ENCODE results near the gene SERPINB5. TPM values are rescaled to one million over a fixed set of nuclear protein-coding genes. Genes with fewer than 3 reads are reported as not detected.

The SERPINB5 gene
- total RNA-seq, 2 donors from 2014 or later = not detected

DNA sequence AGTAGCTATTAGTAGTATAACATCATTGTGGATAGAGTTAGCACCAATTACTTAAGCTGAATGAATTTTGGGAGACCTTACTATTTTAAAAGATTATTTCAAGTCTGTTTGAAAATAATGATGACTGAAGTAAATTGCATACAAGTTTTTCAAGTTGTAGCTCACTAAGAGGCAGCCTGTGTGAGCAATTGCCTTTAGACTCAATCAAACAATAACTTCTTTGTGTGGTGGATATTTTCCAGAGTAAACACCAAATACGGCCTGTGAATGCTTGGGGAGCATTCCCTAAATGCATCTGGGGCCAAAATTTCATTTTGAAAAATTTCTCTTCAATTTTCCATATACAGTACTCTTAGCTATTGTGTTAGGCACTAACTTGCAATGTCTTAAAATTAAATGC, 73.3 kb downstream of the SERPINB5 start:
- H3K9me3 ChIP-seq = no peaks in the 10 kb centered on the region
- no peak overlapping the region for H3K4me3 ChIP-seq
- H3K4me1 ChIP-seq = peaks cover 0 to 7% of the 10 kb centered on the region in 2 donors
- H3K36me3 ChIP-seq = no peaks in the 10 kb centered on the region
- TF ChIP-seq, protein P1, sequence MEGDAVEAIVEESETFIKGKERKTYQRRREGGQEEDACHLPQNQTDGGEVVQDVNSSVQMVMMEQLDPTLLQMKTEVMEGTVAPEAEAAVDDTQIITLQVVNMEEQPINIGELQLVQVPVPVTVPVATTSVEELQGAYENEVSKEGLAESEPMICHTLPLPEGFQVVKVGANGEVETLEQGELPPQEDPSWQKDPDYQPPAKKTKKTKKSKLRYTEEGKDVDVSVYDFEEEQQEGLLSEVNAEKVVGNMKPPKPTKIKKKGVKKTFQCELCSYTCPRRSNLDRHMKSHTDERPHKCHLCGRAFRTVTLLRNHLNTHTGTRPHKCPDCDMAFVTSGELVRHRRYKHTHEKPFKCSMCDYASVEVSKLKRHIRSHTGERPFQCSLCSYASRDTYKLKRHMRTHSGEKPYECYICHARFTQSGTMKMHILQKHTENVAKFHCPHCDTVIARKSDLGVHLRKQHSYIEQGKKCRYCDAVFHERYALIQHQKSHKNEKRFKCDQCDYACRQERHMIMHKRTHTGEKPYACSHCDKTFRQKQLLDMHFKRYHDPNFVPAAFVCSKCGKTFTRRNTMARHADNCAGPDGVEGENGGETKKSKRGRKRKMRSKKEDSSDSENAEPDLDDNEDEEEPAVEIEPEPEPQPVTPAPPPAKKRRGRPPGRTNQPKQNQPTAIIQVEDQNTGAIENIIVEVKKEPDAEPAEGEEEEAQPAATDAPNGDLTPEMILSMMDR (IDR thresholded peaks at IDR 0.05) = no peak
- no peak for DNase-seq (ENCODE audit: low spot score)
- no peak overlapping the region for H3K27ac ChIP-seq
- H3K27me3 ChIP-seq = no peaks in the 10 kb centered on the region

DNA sequence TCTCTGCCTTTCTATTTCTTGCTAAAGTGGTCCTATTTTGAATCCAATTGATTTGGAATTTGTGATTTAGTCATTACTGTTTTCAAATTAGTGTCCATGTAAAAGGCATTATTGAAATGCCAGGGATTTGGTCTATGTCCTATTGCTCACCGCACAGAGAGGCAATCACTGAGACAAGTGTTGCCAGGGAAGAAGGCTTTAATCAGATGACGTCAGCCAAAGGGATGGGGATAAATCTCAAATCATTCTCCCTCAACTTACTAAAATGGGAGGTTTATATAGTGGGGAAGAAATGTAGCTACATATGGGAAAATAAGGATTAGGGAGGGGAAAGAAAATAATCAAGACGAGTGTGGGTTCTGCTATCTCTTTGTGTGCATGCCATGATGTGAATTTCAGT, 75.0 kb downstream of the SERPINB5 start:
- Histone ChIP-seq H3K27ac (no peak overlapping the region), H3K9me3 (no peaks in the 10 kb centered on the region), H3K4me1 (peaks cover 0 to 7% of the 10 kb centered on the region in 2 donors), H3K4me3 (no peak overlapping the region), H3K27me3 (no peaks in the 10 kb centered on the region), H3K36me3 (no peaks in the 10 kb centered on the region)
- no peak for DNase-seq (ENCODE audit: low spot score)
- TF ChIP-seq, protein P1 (IDR thresholded peaks at IDR 0.05) = no peak

DNA sequence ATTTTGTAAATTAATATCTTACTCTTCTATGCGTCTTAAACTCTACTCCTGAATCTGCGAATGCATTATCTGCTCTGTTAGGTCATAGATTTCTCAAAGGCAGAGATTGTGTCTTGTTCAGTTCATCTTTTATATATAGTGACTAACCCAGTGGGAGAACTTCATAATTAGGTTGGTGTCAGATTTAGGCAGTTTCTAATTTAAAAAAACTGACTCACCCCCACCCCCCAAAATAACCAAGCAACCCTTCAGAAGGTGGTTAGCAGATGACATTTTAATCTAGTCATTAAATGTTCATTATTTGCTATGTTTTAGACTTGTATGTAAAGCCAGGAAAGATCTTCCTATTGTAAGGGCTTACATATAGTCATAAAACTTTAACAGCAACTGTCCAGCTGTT, 75.8 kb downstream of the SERPINB5 start:
- no peaks in the 10 kb centered on the region for H3K27me3 ChIP-seq
- peaks cover 0 to 7% of the 10 kb centered on the region in 2 donors for H3K4me1 ChIP-seq
- TF ChIP-seq, protein P1 (IDR thresholded peaks at IDR 0.05) = no peak
- H3K36me3 ChIP-seq = no peaks in the 10 kb centered on the region
- no peak overlapping the region for H3K27ac ChIP-seq
- H3K4me3 ChIP-seq = no peak overlapping the region
- H3K9me3 ChIP-seq = no peaks in the 10 kb centered on the region
- no peak for DNase-seq (ENCODE audit: low spot score)

DNA sequence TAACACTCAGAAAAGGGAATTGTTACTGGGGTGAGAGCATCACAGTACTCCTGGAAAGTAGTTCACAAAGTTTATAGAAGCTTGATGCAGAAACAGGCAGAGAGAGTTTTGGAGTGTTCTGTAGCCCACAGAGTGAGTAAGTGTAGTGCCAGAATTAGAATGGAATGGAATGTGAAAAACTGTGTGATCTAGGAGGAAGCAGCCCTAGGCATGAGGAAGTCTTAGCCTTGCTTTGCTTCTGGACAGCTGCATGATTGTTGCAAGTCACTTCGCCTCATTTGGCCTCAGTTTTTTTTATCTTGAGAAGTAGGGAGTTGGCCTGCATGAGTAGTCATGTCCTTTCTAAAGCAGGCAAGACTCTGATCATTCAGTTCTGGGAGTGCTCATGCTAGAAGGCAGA, 76.3 kb downstream of the SERPINB5 start:
- no peaks in the 10 kb centered on the region for H3K27me3 ChIP-seq
- no peaks in the 10 kb centered on the region for H3K36me3 ChIP-seq
- no peak overlapping the region for H3K4me3 ChIP-seq
- TF ChIP-seq, protein P1 (IDR thresholded peaks at IDR 0.05) = no peak
- no peaks in the 10 kb centered on the region for H3K9me3 ChIP-seq
- peaks cover 0 to 7% of the 10 kb centered on the region in 2 donors for H3K4me1 ChIP-seq
- no peak for DNase-seq (ENCODE audit: low spot score)
- no peak overlapping the region for H3K27ac ChIP-seq

Other genes with a start within 250 kb of the SERPINB5 start
- gene BCL2, start 157.2 kb upstream of the SERPINB5 start, total RNA-seq = 1 to 10 TPM; 6.5 to 8.0 TPM
- gene KDSR, start 109.8 kb upstream of the SERPINB5 start, total RNA-seq = 10 to 100 TPM; 32.7 to 33.8 TPM
- 10 to 100 TPM; 14.1 to 16.4 TPM for gene VPS4B, start 54.5 kb upstream of the SERPINB5 start, total RNA-seq
- not detected for gene SERPINB12, start 65.4 kb downstream of the SERPINB5 start, total RNA-seq
- not detected for gene SERPINB13, start 110.4 kb downstream of the SERPINB5 start, total RNA-seq
- not detected for gene SERPINB4, start 167.3 kb downstream of the SERPINB5 start, total RNA-seq
- gene SERPINB3, start 184.9 kb downstream of the SERPINB5 start, total RNA-seq = not detected
- gene SERPINB11, start 226.0 kb downstream of the SERPINB5 start, total RNA-seq = not detected

All from right atrium auricular region (tissue), 2 donors.